Activated naive CD4-positive, alpha-beta T cell treated with anti-CD3 and anti-CD28 coated beads for 36 hours (primary cell): Measurements from ENCODE around the gene EEIG1. TPM values are rescaled to one million over a fixed set of nuclear protein-coding genes. Genes with fewer than 3 reads are reported as not detected.
"Not testable (repeated sequence)": the region's sequence is repeated elsewhere in the genome, so short reads cannot be mapped to it uniquely, and the experiment has no call there.

Experiments used
- CTCF ChIA-PET: fragments of 350-600 bp; sonication (Branson Sonifier 250); formaldehyde crosslinking; loops from one replicate; lab custom pipeline; 2021; ENCODE audit warnings: antibody characterized with exemption; lab: Charles Lee
- DNase-seq: peaks from one replicate; pipeline ENCODE4 v3.0.0-alpha.2; 2020
- H3K27ac Mint-ChIP-seq: one replicate; pipeline ENCODE4 v1.8.0; 2021; ENCODE audit warnings: mild to moderate bottlenecking, mixed read lengths
- H3K27me3 Mint-ChIP-seq: one replicate; pipeline ENCODE4 v1.8.0; 2021; ENCODE audit warnings: low read depth, mixed read lengths
- H3K36me3 Mint-ChIP-seq: one replicate; pipeline ENCODE4 v1.8.0; 2021; ENCODE audit warnings: low read depth, mixed read lengths
- H3K4me1 Mint-ChIP-seq: one replicate; pipeline ENCODE4 v1.8.0; 2021; ENCODE audit warnings: low read depth, mixed read lengths
- H3K4me3 Mint-ChIP-seq: one replicate; pipeline ENCODE4 v1.8.0; 2021; ENCODE audit warnings: mild to moderate bottlenecking, moderate library complexity, mixed read lengths
- H3K9me3 Mint-ChIP-seq: one replicate; pipeline ENCODE4 v1.8.0; 2021; ENCODE audit warnings: mixed read lengths
- intact Hi-C: fragments of 100-400 bp; cut with micrococcal nuclease; formaldehyde crosslinking; loops from one replicate; pipeline ENCODE4 v1.15.1; 2023
- total RNA-seq, 2 experiments: library from RNA; stranded (reverse); gene quantifications; one replicate each; pipeline ENCODE4 v1.2.3, GENCODE V29; 2021

EEIG1 gene
- total RNA-seq: 10 to 100 TPM; 61.0 to 70.8 TPM

- no peaks in the 10 kb centered on the region for H3K9me3 Mint-ChIP-seq
- peaks cover 31% of the 10 kb centered on the region for H3K36me3 Mint-ChIP-seq
- intact Hi-C loops: loop anchor here (1.0 to 5.0 kb wide), 6 partner anchors 11 to 209 kb away; partner anchors contain the start of gene SLC25A25
- peak; percentile 98 for DNase-seq
- no peaks in the 10 kb centered on the region for H3K27me3 Mint-ChIP-seq
- peaks cover 44% of the 10 kb centered on the region for H3K4me1 Mint-ChIP-seq
- H3K27ac Mint-ChIP-seq: peak within 1 kb of the TSS; percentile 98
- CTCF ChIA-PET: interaction anchor here (0.9 to 15.2 kb wide), 9 partner anchors 14 to 52 kb away, joined by 3 to 142 read pairs (median 14); no protein-coding TSS in a partner anchor
- H3K4me3 Mint-ChIP-seq: peak within 1 kb of the TSS; percentile 98
These were observed at the start of gene EEIG1 for GRCh38 chr9:127980706-127981558. TSS of gene EEIG1 (minus strand) at chr9:127980989. CDS start at chr9:127980137, 852 bp downstream.

GRCh38 chr9:128027705-128028104 lies 46.9 kb upstream of the EEIG1 start:
- H3K9me3 Mint-ChIP-seq: no peaks in the 10 kb centered on the region
- intact Hi-C loops: loop anchor here (1.0 to 2.0 kb wide), 5 partner anchors 39 to 257 kb away; partner anchors contain the start of gene NAIF1
- CTCF ChIA-PET: interaction anchor here (0.7 to 5.1 kb wide), 15 partner anchors 7 to 121 kb away, joined by 3 to 34 read pairs (median 6); partner anchors contain the start of gene EEIG1
- DNase-seq: no peak
- H3K4me1 Mint-ChIP-seq: peaks cover 86% of the 10 kb centered on the region
- no peaks in the 10 kb centered on the region for H3K36me3 Mint-ChIP-seq
- peak overlapping the region; percentile 98 for H3K27ac Mint-ChIP-seq
- H3K4me3 Mint-ChIP-seq: peak overlapping the region; percentile 63
- H3K27me3 Mint-ChIP-seq: no peaks in the 10 kb centered on the region

GRCh38 chr9:128026773-128027541 lies 46.2 kb upstream of the EEIG1 start:
- CTCF ChIA-PET: interaction anchor here (0.7 to 5.1 kb wide), 22 partner anchors 8 to 120 kb away, joined by 3 to 34 read pairs (median 5); partner anchors contain the start of gene EEIG1

GRCh38 chr9:128026255-128026772 lies 45.5 kb upstream of the EEIG1 start:
- Mint-ChIP-seq H3K4me3 (peak overlapping the region; percentile 80), H3K27me3 (no peaks in the 10 kb centered on the region), H3K9me3 (no peaks in the 10 kb centered on the region), H3K27ac (peak overlapping the region; percentile 98), H3K4me1 (peaks cover 89% of the 10 kb centered on the region), H3K36me3 (no peaks in the 10 kb centered on the region)
- intact Hi-C loops: loop anchor here (1.0 to 2.0 kb wide), 4 partner anchors 19 to 256 kb away; partner anchors contain the start of gene NAIF1
- CTCF ChIA-PET: interaction anchor here (0.7 to 5.1 kb wide), 15 partner anchors 9 to 91 kb away, joined by 3 to 34 read pairs (median 6); partner anchors contain the start of gene EEIG1
- DNase-seq: peak; percentile 94

More at GRCh38 chr9:128026773-128027541, 46.2 kb upstream of the EEIG1 start:
- peak overlapping the region; percentile 98 for H3K27ac Mint-ChIP-seq
- peak; percentile 80 for DNase-seq
- H3K36me3 Mint-ChIP-seq: no peaks in the 10 kb centered on the region
- H3K4me1 Mint-ChIP-seq: peaks cover 90% of the 10 kb centered on the region
- peak overlapping the region; percentile 80 for H3K4me3 Mint-ChIP-seq
- no peaks in the 10 kb centered on the region for H3K27me3 Mint-ChIP-seq
- no peaks in the 10 kb centered on the region for H3K9me3 Mint-ChIP-seq
- intact Hi-C loops: loop anchor here (1.0 to 2.0 kb wide), 7 partner anchors 20 to 256 kb away; partner anchors contain the start of gene NAIF1

GRCh38 chr9:128025736-128026135 lies 44.9 kb upstream of the EEIG1 start:
- CTCF ChIA-PET: interaction anchor here (0.7 to 5.1 kb wide), 12 partner anchors 9 to 92 kb away, joined by 3 to 34 read pairs (median 6); partner anchors contain the start of gene EEIG1
- Mint-ChIP-seq H3K9me3 (no peaks in the 10 kb centered on the region), H3K4me1 (peaks cover 89% of the 10 kb centered on the region), H3K4me3 (peak overlapping the region; percentile 80), H3K36me3 (no peaks in the 10 kb centered on the region), H3K27ac (peak overlapping the region; percentile 98), H3K27me3 (no peaks in the 10 kb centered on the region)
- intact Hi-C loops: loop anchor here (1.0 to 2.0 kb wide), 5 partner anchors 8 to 255 kb away; partner anchors contain the start of gene NAIF1
- DNase-seq: no peak

- intact Hi-C loops: loop anchor here (1.0 kb wide), 1 partner anchor 8 kb away; no protein-coding TSS in a partner anchor
- peak overlapping the region; percentile 98 for H3K27ac Mint-ChIP-seq
These were observed 44.0 kb upstream of the EEIG1 start for GRCh38 chr9:128024761-128025308.

GRCh38 chr9:128023671-128024070 lies 42.9 kb upstream of the EEIG1 start:
- DNase-seq, H3K4me3 Mint-ChIP-seq, H3K27me3 Mint-ChIP-seq, H3K36me3 Mint-ChIP-seq, intact Hi-C loops, H3K9me3 Mint-ChIP-seq: not testable (repeated sequence)
- Mint-ChIP-seq H3K27ac (peak overlapping the region; percentile 84), H3K4me1 (peaks cover 84% of the 10 kb centered on the region)
- CTCF ChIA-PET: interaction anchor here (1.2 to 5.1 kb wide), 4 partner anchors 11 to 82 kb away, joined by 3 to 34 read pairs (median 7); no protein-coding TSS in a partner anchor

More at GRCh38 chr9:128024761-128025308, 44.0 kb upstream of the EEIG1 start:
- Mint-ChIP-seq H3K4me3 (peak overlapping the region; percentile 80), H3K4me1 (peaks cover 90% of the 10 kb centered on the region), H3K27me3 (no peaks in the 10 kb centered on the region), H3K9me3 (no peaks in the 10 kb centered on the region), H3K36me3 (no peaks in the 10 kb centered on the region)
- DNase-seq: no peak
- CTCF ChIA-PET: interaction anchor here (0.5 to 5.1 kb wide), 5 partner anchors 10 to 133 kb away, joined by 3 to 34 read pairs (median 6); no protein-coding TSS in a partner anchor

- intact Hi-C loops: no loop called here
- CTCF ChIA-PET: interaction anchor here (1.2 to 5.1 kb wide), 2 partner anchors 12 to 81 kb away, joined by 3 to 34 read pairs; no protein-coding TSS in a partner anchor
- Mint-ChIP-seq H3K27me3 (no peaks in the 10 kb centered on the region), H3K36me3 (no peaks in the 10 kb centered on the region), H3K9me3 (no peaks in the 10 kb centered on the region), H3K27ac (peak overlapping the region; percentile 21), H3K4me3 (no peak overlapping the region), H3K4me1 (peaks cover 76% of the 10 kb centered on the region)
- no peak for DNase-seq
These were observed 42.1 kb upstream of the EEIG1 start for GRCh38 chr9:128022886-128023285.

- Mint-ChIP-seq H3K9me3 (no peaks in the 10 kb centered on the region), H3K36me3 (no peaks in the 10 kb centered on the region), H3K4me1 (peaks cover 59% of the 10 kb centered on the region), H3K27me3 (no peaks in the 10 kb centered on the region), H3K4me3 (no peak overlapping the region), H3K27ac (peak overlapping the region; percentile 46)
- CTCF ChIA-PET: interaction anchor here (0.7 to 3.5 kb wide), 2 partner anchors 14 to 72 kb away, joined by 3 to 21 read pairs; no protein-coding TSS in a partner anchor
- intact Hi-C loops: no loop called here
- DNase-seq: no peak
These were observed 40.3 kb upstream of the EEIG1 start for GRCh38 chr9:128021098-128021497.

GRCh38 chr9:128020692-128021091 lies 39.9 kb upstream of the EEIG1 start:
- H3K9me3 Mint-ChIP-seq: no peaks in the 10 kb centered on the region
- DNase-seq: no peak
- CTCF ChIA-PET: interaction anchor here (0.7 to 3.5 kb wide), 4 partner anchors 10 to 105 kb away, joined by 3 to 21 read pairs (median 4); no protein-coding TSS in a partner anchor
- no peaks in the 10 kb centered on the region for H3K36me3 Mint-ChIP-seq
- H3K4me1 Mint-ChIP-seq: peaks cover 55% of the 10 kb centered on the region
- H3K27me3 Mint-ChIP-seq: no peaks in the 10 kb centered on the region
- peak overlapping the region; percentile 46 for H3K27ac Mint-ChIP-seq
- intact Hi-C loops: no loop called here
- H3K4me3 Mint-ChIP-seq: no peak overlapping the region

GRCh38 chr9:128015696-128016095 lies 34.9 kb upstream of the EEIG1 start:
- CTCF ChIA-PET: interaction anchor here (0.6 to 2.3 kb wide), 3 partner anchors 11 to 60 kb away, joined by 4 to 7 read pairs (median 5); no protein-coding TSS in a partner anchor
- H3K27ac Mint-ChIP-seq: no peak overlapping the region
- H3K27me3 Mint-ChIP-seq: no peaks in the 10 kb centered on the region
- DNase-seq: no peak
- H3K36me3 Mint-ChIP-seq: no peaks in the 10 kb centered on the region
- peaks cover 17% of the 10 kb centered on the region for H3K4me1 Mint-ChIP-seq
- intact Hi-C loops: no loop called here
- H3K9me3 Mint-ChIP-seq: no peaks in the 10 kb centered on the region
- no peak overlapping the region for H3K4me3 Mint-ChIP-seq
